Measurements from ENCODE around the gene VPS13A. TPM values are rescaled to one million over a fixed set of nuclear protein-coding genes. Genes with fewer than 3 reads are reported as not detected.

The VPS13A gene
- total RNA-seq, 4 donors from 2014 or later: 22.5 to 58.9 (median 39.0) TPM

GRCh38 chr9:77453825-77454647, 276.7 kb downstream of the VPS13A start:
- intact Hi-C loops (cut with DNase I; ENCODE audit: low total_unique reads): loop anchor here (10.0 kb wide), 1 partner anchor 301 kb away; no protein-coding TSS in a partner anchor
- Histone ChIP-seq H3K4me3 (no peak overlapping the region), H3K4me1 (no peaks in the 10 kb centered on the region), H3K27ac (peak overlapping the region; percentile 44 to 60), H3K9me3 (no peaks in the 10 kb centered on the region), H3K36me3 (no peaks in the 10 kb centered on the region), H3K27me3 (no peaks in the 10 kb centered on the region)
- no peak for TF ChIP-seq CTCF (IDR thresholded peaks at IDR 0.05)
- TF ChIP-seq POLR2A (IDR thresholded peaks at IDR 0.05): no peak
- no peak for DNase-seq

GRCh38 chr9:77454663-77455062, 277.3 kb downstream of the VPS13A start:
- Histone ChIP-seq H3K4me1 (no peaks in the 10 kb centered on the region), H3K9me3 (no peaks in the 10 kb centered on the region), H3K4me3 (no peak overlapping the region), H3K36me3 (no peaks in the 10 kb centered on the region), H3K27ac (no peak overlapping the region), H3K27me3 (no peaks in the 10 kb centered on the region)
- DNase-seq: no peak
- TF ChIP-seq POLR2A (IDR thresholded peaks at IDR 0.05): no peak
- no peak for TF ChIP-seq CTCF (IDR thresholded peaks at IDR 0.05)
- intact Hi-C loops (cut with DNase I; ENCODE audit: low total_unique reads): loop anchor here (5.0 to 10.0 kb wide), 2 partner anchors 193 to 300 kb away; partner anchors contain the start of gene GNA14

GRCh38 chr9:77455312-77455927, 278.1 kb downstream of the VPS13A start:
- H3K9me3 ChIP-seq: no peaks in the 10 kb centered on the region
- intact Hi-C loops (cut with DNase I; ENCODE audit: low total_unique reads): loop anchor here (5.0 to 10.0 kb wide), 2 partner anchors 192 to 299 kb away; partner anchors contain the start of gene GNA14
- TF ChIP-seq POLR2A (IDR thresholded peaks at IDR 0.05): no peak
- TF ChIP-seq CTCF (IDR thresholded peaks at IDR 0.05): no peak
- H3K27me3 ChIP-seq: no peaks in the 10 kb centered on the region
- no peak overlapping the region for H3K4me3 ChIP-seq
- DNase-seq: no peak
- no peaks in the 10 kb centered on the region for H3K36me3 ChIP-seq
- no peak overlapping the region for H3K27ac ChIP-seq
- no peaks in the 10 kb centered on the region for H3K4me1 ChIP-seq

- intact Hi-C loops (cut with DNase I; ENCODE audit: low total_unique reads): loop anchor here (5.0 to 10.0 kb wide), 2 partner anchors 190 to 298 kb away; partner anchors contain the start of gene GNA14
- peak overlapping the region; percentile 54 to 67 for H3K27ac ChIP-seq
- peak; percentile 81 to 93 (median 84) for TF ChIP-seq CTCF (IDR thresholded peaks at IDR 0.05)
- no peak for TF ChIP-seq POLR2A (IDR thresholded peaks at IDR 0.05)
These were observed 279.6 kb downstream of the VPS13A start for GRCh38 chr9:77456829-77457437.

More at GRCh38 chr9:77456829-77457437, 279.6 kb downstream of the VPS13A start:
- peak; percentile 87 to 91 for DNase-seq
- no peaks in the 10 kb centered on the region for H3K36me3 ChIP-seq
- no peaks in the 10 kb centered on the region for H3K4me1 ChIP-seq
- no peaks in the 10 kb centered on the region for H3K27me3 ChIP-seq
- no peak overlapping the region for H3K4me3 ChIP-seq
- H3K9me3 ChIP-seq: no peaks in the 10 kb centered on the region

Measured in uterus (tissue), 4 donors.